ENCODE measurements around the gene PRPF6.
A peak's percentile ranks its signal among the peaks of the same experiment; 100 is the strongest.
"Not testable (repeated sequence)": the region's sequence is repeated elsewhere in the genome, so short reads cannot be mapped to it uniquely, and the experiment has no call there.

Gene PRPF6

DNA sequence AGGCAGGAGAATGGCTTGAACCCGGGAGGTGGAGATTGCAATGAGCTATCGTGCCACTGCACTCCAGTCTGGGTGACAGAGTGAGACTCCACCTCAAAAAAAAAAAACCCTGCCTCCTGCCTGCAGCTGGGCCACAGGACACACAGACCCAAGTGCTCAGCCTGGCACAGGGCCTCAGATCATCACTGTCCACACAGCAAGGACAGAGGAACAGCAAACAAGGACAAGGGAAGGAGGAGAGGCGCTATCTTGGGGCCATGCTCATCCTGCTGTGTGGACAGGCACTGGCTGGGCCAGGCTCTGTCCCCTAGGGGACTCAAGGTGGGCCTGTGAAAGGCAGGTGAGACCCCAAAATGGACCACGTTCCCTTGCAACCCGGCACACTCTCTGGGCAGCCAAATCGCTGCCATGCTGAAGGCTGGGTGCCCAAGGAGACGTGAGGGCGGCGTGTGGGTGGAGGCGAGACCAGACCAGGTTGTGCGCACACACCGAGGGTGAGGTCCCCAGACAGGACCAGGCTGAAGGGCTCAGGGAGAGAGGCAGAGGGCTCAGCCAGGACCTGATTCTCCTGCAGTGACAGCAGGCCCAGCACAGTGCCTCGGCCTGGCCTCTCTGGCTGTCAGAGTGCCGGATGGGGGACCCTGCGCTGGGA is 33.8 kb upstream of the PRPF6 start:
- DNase-seq: no peak

DNA sequence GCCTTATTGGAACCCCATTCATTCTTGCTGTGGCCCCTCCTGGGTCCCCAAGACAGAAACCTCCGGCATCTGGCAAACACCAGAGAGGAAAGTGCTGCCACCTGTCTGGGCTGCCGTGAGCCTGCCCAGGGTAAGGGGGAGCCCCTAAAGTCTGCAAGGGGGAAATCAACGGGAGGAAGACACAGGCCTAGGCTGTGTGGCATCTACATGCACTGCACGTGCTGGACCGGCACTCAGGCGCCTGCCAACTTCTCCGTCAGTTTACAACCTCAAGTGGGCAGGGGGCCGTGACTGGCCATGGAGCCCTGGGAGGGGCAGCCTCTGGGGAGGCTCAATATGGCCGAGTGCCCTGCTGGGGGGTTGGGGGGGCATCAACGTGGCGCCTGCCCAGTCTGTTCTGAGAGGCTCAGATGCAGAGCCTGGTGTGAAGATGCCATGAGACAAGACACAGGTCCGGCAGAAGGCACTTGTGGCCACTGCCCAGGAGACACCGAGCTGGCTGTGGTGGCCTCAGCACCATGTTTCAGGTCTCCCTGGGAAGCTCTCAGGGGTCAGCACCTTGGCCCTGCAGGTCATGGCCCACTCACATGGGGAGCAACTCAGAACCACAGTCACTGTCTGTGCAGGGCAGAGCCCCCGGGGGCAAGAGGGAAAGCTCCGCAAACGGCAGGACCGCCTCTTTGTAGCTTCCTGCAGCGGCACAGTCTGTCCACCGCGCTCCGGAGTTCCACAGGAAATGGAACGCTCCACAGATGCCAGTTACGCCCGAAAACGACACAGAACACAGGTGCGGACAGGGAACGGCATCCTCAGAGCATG is 33.1 kb upstream of the PRPF6 start:
- no peak for DNase-seq

- DNase-seq: no peak
Measured at GRCh38 chr20:63950701-63951397, 30.1 kb upstream of the PRPF6 start.

DNA sequence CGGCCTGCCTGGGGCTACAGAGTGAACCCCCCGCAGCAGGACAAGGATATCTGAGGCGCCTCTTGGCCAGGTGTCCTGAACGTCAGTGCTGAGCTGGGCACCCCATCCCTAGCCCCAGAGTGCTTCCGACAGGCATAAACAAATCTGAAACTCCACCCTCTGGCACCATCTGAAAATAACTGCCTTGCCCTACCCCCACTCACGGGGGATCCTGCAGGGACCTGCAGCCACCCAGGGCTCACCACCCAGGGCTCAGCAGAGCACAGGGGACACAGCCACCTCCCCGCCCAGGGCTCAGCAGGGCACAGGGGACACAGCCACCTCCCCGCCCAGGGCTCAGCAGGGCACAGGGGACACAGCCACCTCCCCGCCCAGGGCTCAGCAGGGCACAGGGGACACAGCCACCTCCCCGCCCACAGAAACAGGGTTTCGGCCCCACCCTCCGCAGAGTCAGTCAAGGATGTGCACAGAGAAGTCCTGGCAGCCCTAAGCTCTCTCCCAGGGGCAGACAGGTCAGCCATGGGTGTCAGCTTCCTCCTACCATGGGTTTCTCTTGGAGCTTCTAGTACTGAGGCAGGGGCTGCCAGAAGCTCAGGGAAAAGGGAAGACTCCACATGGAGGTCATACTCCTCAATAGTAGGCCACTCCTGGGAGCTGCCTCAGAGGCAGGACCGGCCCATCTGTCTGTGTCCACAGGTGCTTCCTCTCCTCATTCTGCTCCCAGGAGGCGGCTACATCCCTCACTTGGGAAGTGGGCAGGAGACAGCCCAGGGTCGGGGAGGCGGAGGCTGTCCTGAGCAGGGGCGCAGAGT is 29.3 kb upstream of the PRPF6 start:
- DNase-seq: no peak

- DNase-seq: no peak
Measured at GRCh38 chr20:63952210-63952535, 28.8 kb upstream of the PRPF6 start.

DNA sequence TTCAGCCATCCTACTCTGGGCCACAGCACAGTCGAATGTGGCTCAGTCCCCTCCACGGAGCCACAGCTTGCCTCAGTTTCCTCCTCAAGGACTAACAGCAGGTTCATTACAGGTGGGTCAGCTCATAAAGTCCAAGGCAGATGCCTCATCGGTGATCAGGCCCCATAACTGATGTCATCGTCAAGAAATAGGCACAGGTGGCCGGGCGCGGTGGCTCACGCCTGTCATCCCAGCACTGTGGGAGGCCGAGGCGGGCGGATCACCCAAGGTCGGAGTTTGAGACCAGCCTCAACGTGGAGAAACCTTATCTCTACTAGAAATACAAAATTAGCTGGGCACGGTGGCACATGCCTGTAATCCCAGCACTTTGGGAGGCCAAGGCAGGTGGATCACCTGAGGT is 28.2 kb upstream of the PRPF6 start:
- DNase-seq: no peak

DNA sequence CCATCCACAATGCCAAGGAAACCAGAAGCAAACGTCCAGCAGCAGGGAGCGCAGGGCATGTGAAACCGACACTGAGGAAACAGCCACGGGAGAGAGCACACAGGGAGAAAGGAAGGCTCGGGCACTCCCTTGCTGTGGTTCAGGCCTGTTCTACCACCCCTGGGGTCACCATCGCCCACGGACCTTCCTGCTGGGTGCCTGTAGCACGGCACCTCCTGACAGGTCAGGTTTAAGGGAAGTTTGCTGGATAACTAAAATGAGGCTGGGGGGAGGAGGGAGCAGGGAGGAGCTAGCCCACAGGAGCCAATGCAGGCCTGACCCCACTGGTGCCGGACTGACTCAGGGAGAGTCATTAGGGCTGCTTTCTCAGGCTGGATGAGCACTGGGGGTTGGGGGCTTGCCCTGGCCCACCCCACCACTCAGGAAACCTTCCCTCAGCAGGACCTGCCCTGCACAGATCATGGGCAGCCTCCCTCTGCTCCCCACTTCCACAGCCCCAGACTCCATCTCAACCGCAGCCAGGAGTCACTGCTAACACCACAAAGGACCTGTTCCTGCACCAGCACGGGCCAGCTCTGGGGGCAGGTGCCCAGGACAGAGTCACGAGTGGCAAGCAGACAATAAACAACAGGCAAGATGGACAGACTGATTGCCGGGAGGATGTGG is 27.0 kb upstream of the PRPF6 start:
- no peak for DNase-seq

DNA sequence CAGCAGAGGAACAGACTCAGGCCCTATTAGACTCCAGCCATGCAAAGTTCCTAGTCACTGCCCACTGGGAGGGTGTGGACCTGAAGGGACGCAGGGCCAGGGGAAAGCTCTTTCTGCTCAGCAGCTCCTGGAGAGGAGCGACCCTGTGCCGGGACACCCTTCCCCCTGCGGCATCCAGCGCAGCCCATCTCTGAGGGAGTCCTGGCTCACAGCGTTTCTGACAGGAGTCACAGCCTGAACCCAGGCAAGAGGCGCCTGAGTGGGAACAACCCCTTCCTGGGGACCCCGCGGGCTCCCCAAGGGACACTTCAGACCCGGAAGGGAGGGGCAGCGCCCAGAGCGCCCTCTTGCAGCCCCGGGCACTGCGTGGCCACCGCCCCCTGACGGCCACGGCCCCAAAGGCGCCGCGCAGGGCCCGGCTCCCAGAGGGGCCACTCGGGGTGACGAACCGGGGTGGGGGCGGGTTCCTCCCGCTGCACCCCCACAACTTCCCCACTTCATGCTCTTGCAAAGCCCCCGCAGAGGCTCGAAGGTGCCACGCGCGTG is 25.6 kb upstream of the PRPF6 start:
- no peak for DNase-seq

DNA sequence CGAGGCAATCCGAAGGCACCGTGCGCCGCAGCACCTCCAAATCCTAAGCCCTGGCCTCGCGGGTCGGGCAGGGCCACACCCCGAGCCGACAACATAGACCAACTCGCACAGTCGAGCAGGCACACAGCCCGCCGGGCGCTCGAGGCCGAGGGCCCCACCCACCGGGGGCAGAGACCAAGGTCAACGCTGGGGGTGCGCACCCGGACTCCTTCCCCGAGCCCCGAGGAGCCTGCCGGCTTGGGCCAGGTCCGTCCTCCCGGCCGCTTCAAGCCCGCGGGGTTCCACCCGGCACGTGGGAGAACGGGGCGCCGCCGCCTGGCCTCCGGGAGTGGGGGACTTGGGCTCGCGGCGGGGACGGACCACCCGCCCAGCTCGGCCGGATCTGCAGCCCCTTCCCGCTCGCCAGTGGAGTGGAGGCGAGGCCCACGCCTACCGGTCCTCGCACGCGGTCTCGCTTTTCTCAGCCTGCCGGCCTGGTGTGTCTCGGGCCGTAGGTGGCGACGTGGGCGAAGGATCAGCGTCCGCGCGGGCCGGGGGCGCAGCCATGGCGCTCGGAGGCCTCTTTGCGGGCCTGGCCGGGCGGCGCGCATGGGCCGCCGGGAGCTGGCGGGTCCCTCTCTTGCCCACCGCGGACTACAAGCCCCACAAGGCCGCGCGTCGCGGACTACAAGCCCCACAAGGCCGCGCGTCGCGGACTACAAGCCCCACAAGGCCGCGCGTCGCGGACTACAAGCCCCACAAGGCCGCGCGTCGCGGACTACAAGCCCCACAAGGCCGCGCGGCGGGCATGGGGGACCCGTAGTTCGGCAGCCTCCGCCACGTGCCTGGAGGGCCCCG is 24.9 kb upstream of the PRPF6 start, which contains the start of gene UCKL1:
UCKL1 (minus strand) TSS at position 590 of the 837 bp plus-strand sequence; CDS start at position 546, 44 bp downstream.
- peak; percentile 45 for DNase-seq

GRCh38 chr20:63956664-63957003 is 24.3 kb upstream of the PRPF6 start:
- DNase-seq: no peak

GRCh38 chr20:63957004-63957689 is 23.8 kb upstream of the PRPF6 start:
- peak; percentile 76 for DNase-seq

GRCh38 chr20:63957690-63958441 is 23.1 kb upstream of the PRPF6 start:
- DNase-seq: peak; percentile 76

DNA sequence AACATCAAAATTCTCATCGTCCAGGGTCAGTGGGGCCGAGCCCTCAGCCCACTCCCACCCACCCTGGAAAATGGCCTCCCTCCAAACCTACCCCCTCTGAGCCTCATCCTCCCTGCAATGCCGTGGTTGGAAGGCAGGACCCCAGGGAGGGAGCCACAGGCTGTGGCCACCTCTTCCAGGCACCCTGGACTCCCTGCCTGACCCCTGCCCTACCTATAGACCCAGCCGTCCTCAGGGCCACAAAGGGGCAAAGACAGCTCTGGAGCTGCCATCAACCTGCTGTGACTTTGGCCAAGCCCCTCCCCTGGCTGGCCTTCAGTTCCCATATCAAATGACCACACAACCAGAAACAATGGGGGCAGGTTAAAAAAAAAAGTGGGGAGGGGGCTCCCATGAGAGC is 22.5 kb upstream of the PRPF6 start:
- DNase-seq: no peak

DNA sequence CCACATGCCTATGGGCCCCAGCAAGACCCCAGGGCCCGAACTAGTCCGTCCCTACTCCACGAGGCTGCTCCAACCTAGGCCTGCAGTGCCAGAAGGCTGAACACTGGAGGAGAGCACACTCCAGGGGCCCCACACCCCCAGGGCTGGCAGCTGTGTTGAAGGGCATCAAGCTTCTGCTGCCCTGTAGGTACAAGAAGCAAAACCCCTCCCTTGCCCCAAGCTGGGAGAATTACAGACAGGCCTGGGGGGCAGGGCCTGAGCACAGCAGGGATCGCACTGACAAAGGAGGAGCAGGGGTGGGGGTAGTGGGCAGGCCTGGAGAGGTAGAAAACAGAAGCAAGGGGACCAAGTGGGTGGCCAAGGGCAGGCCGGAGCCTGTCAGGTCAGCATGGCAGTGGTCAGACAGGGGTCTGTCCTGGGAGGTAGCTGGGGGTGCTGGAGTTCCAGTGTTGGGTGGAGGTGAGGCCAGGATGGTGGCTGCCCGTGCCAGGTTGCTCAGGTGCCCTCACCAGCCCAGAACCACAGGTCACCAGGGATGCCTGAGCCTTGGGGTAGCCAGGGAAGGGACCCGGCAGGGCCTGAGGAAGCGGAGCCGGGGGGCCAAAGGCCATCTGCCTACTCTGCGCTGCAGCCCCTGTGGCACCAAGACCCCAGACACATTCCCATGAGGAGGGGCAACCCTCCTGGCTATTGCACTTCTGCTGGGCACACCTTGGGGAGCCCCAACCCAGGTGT is 21.8 kb upstream of the PRPF6 start:
- no peak for DNase-seq

DNA sequence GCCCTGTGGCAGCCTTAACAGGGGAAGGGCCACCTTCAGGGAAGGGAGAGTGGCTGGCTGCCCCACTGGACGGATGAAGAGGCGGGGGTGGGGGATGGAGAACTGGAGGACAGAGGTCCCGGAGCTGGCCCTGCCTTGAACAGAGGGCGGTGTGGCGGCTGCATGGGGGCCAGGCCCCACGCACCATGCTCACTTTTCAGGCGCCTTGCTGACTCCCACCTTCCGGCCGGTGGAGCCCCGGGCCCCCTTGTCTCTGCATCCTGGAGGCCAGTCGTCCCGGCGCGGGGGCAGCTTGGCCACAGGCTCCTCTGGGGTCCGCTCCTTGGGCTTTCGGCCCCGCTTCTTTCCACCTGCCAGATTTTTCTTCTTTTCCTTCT is 21.2 kb upstream of the PRPF6 start:
- no peak for DNase-seq

DNA sequence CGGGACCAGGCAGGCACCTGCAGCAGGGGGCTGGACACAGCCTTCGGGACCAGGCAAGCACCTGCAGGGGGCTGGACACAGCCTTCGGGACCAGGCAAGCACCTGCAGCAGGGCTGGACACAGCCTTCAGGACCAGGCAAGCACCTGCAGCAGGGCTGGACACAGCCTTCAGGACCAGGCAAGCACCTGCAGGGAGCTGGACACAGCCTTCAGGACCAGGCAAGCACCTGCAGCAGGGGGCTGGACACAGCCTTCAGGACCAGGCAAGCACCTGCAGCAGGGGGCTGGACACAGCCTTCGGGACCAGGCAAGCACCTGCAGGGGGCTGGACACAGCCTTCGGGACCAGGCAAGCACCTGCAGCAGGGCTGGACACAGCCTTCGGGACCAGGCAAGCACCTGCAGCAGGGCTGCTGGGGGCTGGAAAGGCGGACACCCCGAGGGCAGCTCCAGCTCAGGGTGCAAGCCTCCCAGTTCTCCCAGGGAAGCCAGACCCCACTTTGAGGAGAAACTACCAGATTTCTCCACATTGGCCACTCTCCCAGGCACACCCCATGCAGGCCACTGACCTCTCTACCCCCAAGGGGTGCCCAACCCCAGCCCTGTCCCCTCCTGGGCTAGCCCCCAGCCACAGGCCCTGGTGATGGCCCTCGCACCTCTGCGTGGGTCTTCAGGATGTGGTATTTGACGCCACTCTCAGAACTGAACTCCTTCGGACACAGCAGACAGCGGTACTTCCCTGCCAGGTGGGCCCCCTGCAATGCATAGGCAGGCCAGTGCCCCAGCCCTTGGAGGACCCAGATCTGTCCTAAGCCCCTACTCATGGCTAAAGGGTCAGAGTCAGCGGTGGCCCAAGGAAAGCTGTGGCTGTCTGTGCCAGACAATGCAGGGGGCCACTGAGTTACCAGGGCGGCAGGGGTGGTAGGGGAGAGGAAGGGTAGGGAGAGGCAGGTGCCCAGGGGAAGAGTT is 20.0 kb upstream of the PRPF6 start:
- DNase-seq: not testable (repeated sequence)

GRCh38 chr20:63961664-63962425 is 19.1 kb upstream of the PRPF6 start:
- DNase-seq: no peak

Measured in NCI-H748 treated with DMSO at 0.1 percent for 48 hours (cell line).